Immature natural killer cell (primary cell): ENCODE results near the gene SPATA1. TPM values are rescaled to one million over a fixed set of nuclear protein-coding genes. Genes with fewer than 3 reads are reported as not detected.
"Not testable (repeated sequence)": the region's sequence is repeated elsewhere in the genome, so short reads cannot be mapped to it uniquely, and the experiment has no call there.

Source experiments
- DNase-seq, 3 donors: peaks; one replicate each; pipeline ENCODE4 v3.0.0; 2022; ENCODE audit warnings: mixed read lengths in 1 of 3
- H3K27ac Mint-ChIP-seq, 6 donors: one replicate each; pipeline ENCODE4 v1.8.0; 2020; ENCODE audit warnings: mixed read lengths in 6 of 6, mild to moderate bottlenecking in 5 of 6, inconsistent platforms in 4 of 6, moderate library complexity in 3 of 6
- H3K27me3 Mint-ChIP-seq, 3 donors: one replicate each; pipeline ENCODE4 v1.8.0; 2020 to 2021; ENCODE audit warnings: low read depth in 3 of 3, mild to moderate bottlenecking in 3 of 3, mixed read lengths in 3 of 3, moderate library complexity in 3 of 3, inconsistent platforms in 1 of 3
- H3K36me3 Mint-ChIP-seq, 3 donors: one replicate each; pipeline ENCODE4 v1.8.0; 2020; ENCODE audit warnings: mixed read lengths in 3 of 3, inconsistent platforms in 2 of 3, mild to moderate bottlenecking in 2 of 3
- H3K4me1 Mint-ChIP-seq, 2 donors: one replicate each; pipeline ENCODE4 v1.8.0; 2020; ENCODE audit warnings: inconsistent platforms in 2 of 2, mild to moderate bottlenecking in 2 of 2, mixed read lengths in 2 of 2, moderate library complexity in 1 of 2
- H3K4me3 Mint-ChIP-seq, 5 donors: one replicate each; pipeline ENCODE4 v1.8.0; 2020; ENCODE audit warnings: mild to moderate bottlenecking in 5 of 5, mixed read lengths in 5 of 5, inconsistent platforms in 3 of 5, moderate library complexity in 3 of 5
- H3K9me3 Mint-ChIP-seq, 6 donors: one replicate each; pipeline ENCODE4 v1.8.0; 2020; ENCODE audit warnings: mild to moderate bottlenecking in 6 of 6, mixed read lengths in 6 of 6, inconsistent platforms in 4 of 6, moderate library complexity in 3 of 6
- polyA plus RNA-seq, 3 donors: library from polyadenylated mRNA; unstranded; fragments of 300-500 nt; fragmentation: Illumina TruSeq; gene quantifications; one replicate each; pipeline ENCODE4 v1.2.3, GENCODE V29; 2021

Gene SPATA1
- polyA plus RNA-seq, 3 donors from 2014 or later = 0.21 TPM; not detected in 2

DNA sequence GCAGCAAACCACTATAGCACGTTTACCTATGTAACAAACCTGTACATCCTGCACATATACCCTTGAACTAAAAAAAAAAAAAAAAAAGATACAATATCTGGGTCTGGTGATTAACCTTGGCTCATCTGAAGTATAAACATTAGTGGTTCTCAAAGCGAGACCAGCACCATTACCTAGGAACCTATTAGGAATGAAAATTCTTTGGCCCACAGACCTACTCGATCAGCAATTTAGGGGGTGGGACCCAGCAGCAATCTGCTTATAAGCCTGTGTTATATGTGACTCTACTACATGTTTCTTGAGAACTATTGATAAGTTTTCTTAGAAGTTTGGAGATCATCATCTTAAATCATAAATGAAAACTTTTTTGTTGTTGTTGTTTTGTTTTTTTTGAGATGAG lies 9.7 kb upstream of the SPATA1 start:
- Mint-ChIP-seq H3K27ac (peak overlapping the region in 1 of 6 donors; percentile 28), H3K36me3 (peaks cover 7 to 55% (median 33%) of the 10 kb centered on the region in 3 donors), H3K4me1 (peaks cover 11 to 41% of the 10 kb centered on the region in 2 donors), H3K27me3 (peaks cover 0 to 3% (median 0%) of the 10 kb centered on the region in 3 donors), H3K9me3 (no peaks in the 10 kb centered on the region), H3K4me3 (no peak overlapping the region)
- no peak for DNase-seq

DNA sequence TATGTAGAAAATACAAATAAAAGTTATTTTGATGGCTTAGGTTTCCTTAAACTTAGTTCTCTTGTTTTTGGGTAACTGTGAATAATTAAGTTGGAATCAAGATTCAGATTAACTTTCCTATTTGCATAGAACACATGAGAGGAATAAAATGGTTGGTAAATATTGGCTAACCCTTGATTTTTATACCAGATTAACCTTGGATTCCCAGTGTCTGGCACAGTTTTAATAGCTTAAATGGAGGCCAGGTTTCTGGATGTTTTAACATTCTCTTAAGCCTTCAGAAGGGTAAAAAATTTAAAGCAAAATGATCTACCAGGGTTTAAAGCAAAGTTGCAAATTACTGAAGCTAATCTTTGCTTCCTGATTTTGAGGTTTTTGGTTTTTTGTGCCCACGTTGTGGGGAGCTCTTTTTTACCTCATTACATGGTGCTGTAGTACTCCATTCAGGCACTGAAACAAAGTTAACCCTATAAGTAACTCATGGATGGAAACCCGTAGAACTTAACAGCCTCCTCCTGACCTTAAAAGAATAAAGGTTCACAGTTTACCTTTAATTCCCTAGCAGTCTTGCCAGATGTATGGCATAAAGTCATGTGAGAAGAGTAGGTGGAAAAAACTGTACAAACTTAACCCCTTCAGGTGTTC lies 8.4 kb upstream of the SPATA1 start:
- no peak for DNase-seq
- peaks cover 17 to 46% of the 10 kb centered on the region in 2 donors for H3K4me1 Mint-ChIP-seq
- H3K9me3 Mint-ChIP-seq = no peaks in the 10 kb centered on the region
- no peak overlapping the region for H3K27ac Mint-ChIP-seq
- H3K36me3 Mint-ChIP-seq = peaks cover 3 to 48% (median 30%) of the 10 kb centered on the region in 3 donors
- H3K4me3 Mint-ChIP-seq = no peak overlapping the region
- H3K27me3 Mint-ChIP-seq = peaks cover 0 to 3% (median 0%) of the 10 kb centered on the region in 3 donors

DNA sequence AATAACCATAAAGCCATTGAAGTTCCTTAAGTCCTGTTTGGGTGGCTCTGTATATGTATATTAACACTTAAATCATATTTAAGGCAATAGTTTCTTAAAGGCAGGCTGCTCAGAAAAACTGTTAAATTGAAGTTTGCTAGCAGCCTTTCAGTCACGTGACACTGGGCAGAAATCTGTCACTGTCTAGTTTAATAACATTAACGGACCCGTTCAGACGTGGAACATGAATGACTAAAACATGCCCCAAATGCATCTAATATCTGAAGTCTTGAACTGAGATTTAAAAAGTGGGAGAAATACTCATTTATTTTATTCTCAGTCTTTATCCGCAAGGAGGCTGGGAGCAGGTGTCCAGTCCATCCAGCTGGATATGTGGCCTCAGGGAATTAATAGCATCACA lies 3.3 kb upstream of the SPATA1 start:
- no peak overlapping the region for H3K27ac Mint-ChIP-seq
- H3K9me3 Mint-ChIP-seq = peaks cover 0 to 1% (median 0%) of the 10 kb centered on the region in 6 donors
- H3K27me3 Mint-ChIP-seq = peaks cover 3 to 19% (median 15%) of the 10 kb centered on the region in 3 donors
- DNase-seq = no peak
- H3K4me1 Mint-ChIP-seq = peaks cover 50 to 70% of the 10 kb centered on the region in 2 donors
- peaks cover 0 to 10% (median 5%) of the 10 kb centered on the region in 3 donors for H3K36me3 Mint-ChIP-seq
- H3K4me3 Mint-ChIP-seq = no peak overlapping the region

DNA sequence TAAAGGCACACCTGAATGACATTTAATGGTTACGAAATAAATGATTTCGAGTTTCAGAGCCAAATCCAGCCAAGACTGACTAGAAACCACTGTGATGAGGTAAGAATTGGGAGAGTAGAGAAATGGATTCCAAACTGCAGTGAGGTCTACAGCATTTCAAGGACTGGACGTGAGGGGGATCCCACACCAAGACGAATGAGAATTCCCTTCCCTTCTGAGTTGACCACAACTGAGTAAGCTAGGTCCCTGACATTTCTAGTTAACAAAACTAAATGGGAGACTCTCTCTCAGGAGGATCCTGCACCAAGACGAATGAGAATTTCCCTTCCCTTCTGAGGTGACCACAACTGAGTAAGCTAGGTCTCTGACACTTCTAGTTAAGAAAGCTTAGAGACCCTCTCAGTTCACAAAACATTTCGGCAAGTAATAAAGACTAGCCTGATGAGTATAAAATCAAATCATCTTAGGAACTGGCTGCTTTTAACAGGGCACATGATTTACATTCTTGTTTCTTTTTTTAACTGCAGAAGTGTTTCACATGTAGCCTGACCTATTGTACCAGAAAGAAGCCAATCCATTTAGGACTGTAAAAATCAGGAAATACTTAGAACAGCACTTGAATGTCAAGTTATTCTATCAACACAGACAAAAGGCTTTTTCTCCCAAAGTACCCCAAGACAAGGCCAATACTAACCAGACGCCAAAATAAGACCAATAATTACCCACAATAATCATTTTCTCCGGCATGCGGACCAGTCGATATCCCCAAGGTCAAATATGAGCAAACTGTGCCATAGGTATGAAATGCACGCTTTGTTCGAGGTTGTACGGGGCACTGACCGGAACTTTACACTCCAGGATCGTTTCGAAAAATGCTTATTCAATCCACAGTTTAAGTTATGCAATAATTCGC lies 1.4 kb upstream of the SPATA1 start:
- DNase-seq = peak in 1 of 3 donors; percentile 6
- peaks cover 45 to 69% of the 10 kb centered on the region in 2 donors for H3K4me1 Mint-ChIP-seq
- peak overlapping the region; percentile 90 to 99 (median 96) for H3K27ac Mint-ChIP-seq

DNA sequence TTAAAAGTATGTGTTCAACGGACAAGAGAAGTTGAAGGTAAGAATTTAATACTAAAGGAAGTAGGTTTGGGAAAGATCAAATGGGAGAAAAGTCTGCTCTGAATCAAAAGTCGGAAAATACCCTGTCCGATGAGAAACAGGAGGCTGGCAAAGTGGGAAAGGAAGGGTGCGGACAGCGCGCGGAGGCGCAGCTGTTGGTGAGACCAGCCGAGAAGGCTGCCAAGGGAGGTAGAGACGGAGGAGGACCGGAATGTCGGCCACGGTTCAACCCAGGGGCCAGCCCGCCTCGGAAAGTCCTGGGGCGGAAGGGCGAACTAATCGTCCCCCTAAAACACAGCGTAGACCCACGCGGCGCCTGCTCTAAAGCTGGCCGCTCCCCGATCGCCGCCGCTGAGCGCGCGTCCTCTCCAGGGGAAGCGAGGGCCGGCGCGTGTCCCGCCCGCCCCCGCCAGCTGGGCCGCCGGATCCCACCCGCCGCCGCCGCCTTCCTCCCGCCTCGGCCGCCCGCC lies 639 bp upstream of the SPATA1 start:
- Mint-ChIP-seq H3K36me3 (peaks cover 0 to 6% (median 0%) of the 10 kb centered on the region in 3 donors), H3K4me3 (peak overlapping the region; percentile 95 to 100 (median 99)), H3K9me3 (peaks cover 0 to 3% (median 0%) of the 10 kb centered on the region in 6 donors), H3K4me1 (peaks cover 45 to 63% of the 10 kb centered on the region in 2 donors), H3K27ac (peak overlapping the region; percentile 90 to 99 (median 96)), H3K27me3 (peaks cover 3 to 19% (median 15%) of the 10 kb centered on the region in 3 donors)
- DNase-seq = no peak

More for the DNA sequence above, 1.4 kb upstream of the SPATA1 start:
- H3K27me3 Mint-ChIP-seq = peaks cover 3 to 19% (median 15%) of the 10 kb centered on the region in 3 donors
- peak overlapping the region; percentile 94 to 100 (median 99) for H3K4me3 Mint-ChIP-seq
- peaks cover 0 to 6% (median 0%) of the 10 kb centered on the region in 3 donors for H3K36me3 Mint-ChIP-seq
- peaks cover 0 to 1% (median 0%) of the 10 kb centered on the region in 6 donors for H3K9me3 Mint-ChIP-seq

DNA sequence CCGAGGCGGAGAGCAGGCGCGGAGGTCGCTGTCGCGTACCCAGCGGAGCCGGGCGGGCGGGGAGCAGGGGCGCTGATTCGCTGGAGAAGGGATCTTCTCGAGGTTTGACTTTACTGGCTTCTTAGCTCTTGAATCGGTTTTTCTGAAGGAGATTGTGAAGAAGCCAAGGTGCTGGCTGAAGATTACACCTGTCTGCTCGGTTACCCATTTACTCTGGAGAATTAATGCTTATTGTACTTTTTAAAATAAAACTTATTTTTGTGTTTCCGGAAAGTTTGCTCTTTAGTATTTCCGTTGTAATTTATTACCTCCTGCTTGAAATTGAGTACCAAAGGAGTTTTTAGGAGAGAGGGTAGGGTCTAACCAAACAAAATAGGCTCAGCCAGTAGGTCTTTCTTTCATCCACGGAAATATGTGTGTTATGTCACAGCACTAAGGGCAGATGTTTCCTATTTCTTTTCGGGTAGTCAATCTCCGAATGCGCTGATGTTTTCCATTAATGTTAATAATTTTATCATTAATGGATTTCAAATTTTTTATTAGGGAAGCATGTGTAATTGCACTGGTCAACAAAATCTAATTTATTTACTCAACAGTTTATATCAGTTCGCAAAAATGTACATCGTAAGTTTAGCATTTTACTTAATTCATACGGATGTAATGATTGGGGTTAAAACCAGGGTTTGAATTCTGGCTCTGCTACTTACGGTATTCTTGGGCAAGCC lies 705 bp downstream of the SPATA1 start:
- no peak for DNase-seq
- Mint-ChIP-seq H3K4me1 (peaks cover 37 to 50% of the 10 kb centered on the region in 2 donors), H3K9me3 (peaks cover 0 to 5% (median 0%) of the 10 kb centered on the region in 6 donors), H3K27me3 (peaks cover 3 to 17% (median 15%) of the 10 kb centered on the region in 3 donors), H3K4me3 (peak overlapping the region; percentile 95 to 100 (median 99)), H3K27ac (peak overlapping the region; percentile 90 to 97 (median 95)), H3K36me3 (peaks cover 0 to 3% (median 0%) of the 10 kb centered on the region in 3 donors)

DNA sequence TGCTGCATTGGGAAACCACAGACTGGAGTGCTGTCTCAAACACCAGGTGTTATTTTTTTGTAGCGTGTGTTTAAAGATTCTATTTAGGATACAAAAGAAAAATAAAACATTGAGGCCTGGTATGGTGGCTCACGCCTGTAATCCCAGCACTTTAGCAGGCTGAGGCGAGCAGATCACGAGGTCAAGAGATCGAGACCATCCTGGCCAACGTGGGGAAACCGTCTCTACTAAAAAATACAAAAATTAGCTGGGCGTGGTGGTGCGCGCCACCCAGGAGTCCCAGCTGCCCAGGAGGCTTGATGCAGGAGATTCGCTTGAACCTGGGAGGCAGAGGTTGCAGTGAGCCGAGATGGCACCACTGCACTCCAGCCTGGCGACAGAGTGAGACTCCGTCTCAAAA lies 1.7 kb downstream of the SPATA1 start:
- peak overlapping the region in 1 of 6 donors; percentile 35 for H3K27ac Mint-ChIP-seq
- DNase-seq, H3K9me3 Mint-ChIP-seq, H3K36me3 Mint-ChIP-seq: not testable (repeated sequence)
- peak overlapping the region in 1 of 5 donors; percentile 17 for H3K4me3 Mint-ChIP-seq
- H3K4me1 Mint-ChIP-seq = peaks cover 34 to 48% of the 10 kb centered on the region in 2 donors
- peaks cover 3 to 17% (median 15%) of the 10 kb centered on the region in 3 donors for H3K27me3 Mint-ChIP-seq

DNA sequence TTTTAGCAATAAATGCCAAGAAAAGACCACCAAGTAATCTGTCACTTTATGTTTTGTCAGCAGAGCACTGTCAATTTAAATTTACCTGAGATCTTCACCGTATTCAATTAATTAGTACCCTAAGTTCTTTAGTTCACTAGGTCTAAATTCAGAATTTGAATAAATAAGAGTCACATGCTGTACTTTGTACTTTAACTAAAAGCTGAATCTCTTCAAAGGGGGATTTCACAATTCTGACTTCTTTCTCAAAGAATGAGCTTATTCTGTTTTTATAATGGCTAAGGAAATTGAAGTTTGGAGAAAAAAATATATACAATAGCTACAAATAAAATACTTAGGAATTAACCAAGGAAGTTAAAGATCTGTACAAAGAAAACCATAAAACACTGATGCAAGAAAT lies 2.3 kb downstream of the SPATA1 start:
- DNase-seq = no peak
- Mint-ChIP-seq H3K4me1 (peaks cover 28 to 42% of the 10 kb centered on the region in 2 donors), H3K27me3 (peaks cover 3 to 17% (median 15%) of the 10 kb centered on the region in 3 donors), H3K36me3 (peaks cover 0 to 3% (median 0%) of the 10 kb centered on the region in 3 donors), H3K27ac (peak overlapping the region in 1 of 6 donors; percentile 28), H3K9me3 (peaks cover 0 to 5% (median 0%) of the 10 kb centered on the region in 6 donors), H3K4me3 (peak overlapping the region; percentile 8 to 55 (median 15))

DNA sequence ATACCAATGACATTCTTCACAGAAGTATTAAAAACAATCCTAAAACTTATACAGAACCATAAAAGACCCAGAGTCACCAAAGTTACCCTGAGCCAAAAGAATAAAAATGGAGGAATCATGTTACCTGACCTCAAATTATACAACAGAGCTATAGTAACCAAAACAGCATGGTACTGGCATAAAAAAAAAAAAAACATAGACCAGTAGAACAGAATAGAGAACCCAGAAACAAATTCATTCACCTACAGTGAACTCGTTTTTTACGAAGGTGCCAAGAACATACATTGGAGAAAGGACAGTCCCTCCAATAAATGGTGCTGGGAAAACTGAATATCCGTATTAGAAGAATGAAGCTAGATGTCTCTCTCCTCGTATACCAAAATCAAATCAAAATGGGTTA lies 2.8 kb downstream of the SPATA1 start:
- peaks cover 4 to 17% (median 15%) of the 10 kb centered on the region in 3 donors for H3K27me3 Mint-ChIP-seq
- no peak overlapping the region for H3K4me3 Mint-ChIP-seq
- peaks cover 23 to 37% of the 10 kb centered on the region in 2 donors for H3K4me1 Mint-ChIP-seq
- H3K9me3 Mint-ChIP-seq = peaks cover 0 to 5% (median 0%) of the 10 kb centered on the region in 6 donors
- no peak for DNase-seq
- H3K36me3 Mint-ChIP-seq = peaks cover 0 to 3% (median 0%) of the 10 kb centered on the region in 3 donors
- H3K27ac Mint-ChIP-seq = no peak overlapping the region

DNA sequence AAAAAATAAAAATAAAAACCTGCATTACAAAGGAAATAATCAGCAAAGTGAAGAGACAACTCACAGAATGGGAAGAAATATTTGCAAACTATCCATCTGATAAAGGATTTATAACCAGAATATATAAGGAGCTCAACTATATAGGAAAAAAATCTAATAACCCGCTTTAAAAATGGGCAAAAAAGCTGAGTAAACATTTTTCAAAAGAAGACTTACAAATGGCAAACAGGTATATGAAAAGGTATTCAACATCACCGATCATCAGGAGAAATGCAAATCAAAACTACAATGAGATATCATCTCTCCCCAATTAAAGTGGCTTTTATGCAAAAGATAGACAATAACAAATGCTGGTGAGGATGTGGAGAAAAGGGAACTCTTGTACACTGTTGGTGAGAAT lies 4.0 kb downstream of the SPATA1 start:
- Mint-ChIP-seq H3K27ac (no peak overlapping the region), H3K36me3 (peaks cover 0 to 3% (median 0%) of the 10 kb centered on the region in 3 donors), H3K4me3 (no peak overlapping the region), H3K4me1 (peaks cover 11 to 26% of the 10 kb centered on the region in 2 donors), H3K9me3 (peaks cover 0 to 5% (median 0%) of the 10 kb centered on the region in 6 donors), H3K27me3 (peaks cover 5 to 14% (median 12%) of the 10 kb centered on the region in 3 donors)
- no peak for DNase-seq

DNA sequence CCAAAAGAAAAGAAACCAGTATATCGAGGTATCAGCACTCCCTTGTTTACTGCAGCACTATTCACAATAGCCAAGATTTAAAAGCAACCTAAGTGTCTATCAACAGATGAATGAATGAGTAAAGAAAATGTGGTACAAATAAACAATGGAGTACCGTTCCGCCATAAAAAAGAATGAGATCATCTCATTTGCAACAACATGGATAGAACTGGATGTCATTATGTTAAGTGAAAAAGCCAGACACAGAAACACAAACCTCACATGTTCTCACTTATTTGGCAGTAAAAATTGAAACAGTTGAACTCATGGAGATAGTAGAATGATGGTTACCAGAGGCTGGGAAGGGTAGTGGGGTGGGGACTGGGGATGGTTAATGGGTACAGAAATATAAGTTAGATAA lies 4.5 kb downstream of the SPATA1 start:
- Mint-ChIP-seq H3K4me1 (peaks cover 7 to 21% of the 10 kb centered on the region in 2 donors), H3K9me3 (peaks cover 0 to 5% (median 0%) of the 10 kb centered on the region in 6 donors), H3K36me3 (peaks cover 0 to 3% (median 0%) of the 10 kb centered on the region in 3 donors), H3K4me3 (no peak overlapping the region), H3K27ac (peak overlapping the region in 1 of 6 donors; percentile 30), H3K27me3 (peaks cover 5 to 9% (median 7%) of the 10 kb centered on the region in 3 donors)
- DNase-seq = no peak

DNA sequence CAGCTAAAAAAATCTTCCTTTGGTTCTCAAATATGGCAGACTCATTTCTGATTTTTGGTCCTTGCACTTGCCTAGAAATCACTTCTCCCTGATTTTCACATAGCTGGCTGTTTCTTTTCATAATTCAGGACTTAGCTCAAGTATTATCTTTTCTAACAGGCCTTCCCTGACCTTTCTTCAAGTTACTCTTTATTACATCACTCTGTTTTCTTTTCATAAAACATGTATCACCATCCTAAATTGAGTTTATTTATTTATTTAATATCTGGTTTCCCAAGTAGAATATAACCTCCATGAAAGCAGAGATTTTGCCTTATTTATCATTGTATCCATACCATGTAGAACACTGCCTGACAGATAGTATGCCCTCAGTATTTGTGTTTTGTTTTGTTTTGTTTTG lies 18.4 kb downstream of the SPATA1 start:
- DNase-seq = no peak
- H3K36me3 Mint-ChIP-seq = peaks cover 8 to 21% (median 8%) of the 10 kb centered on the region in 3 donors
- peaks cover 0 to 2% (median 0%) of the 10 kb centered on the region in 3 donors for H3K27me3 Mint-ChIP-seq
- H3K4me3 Mint-ChIP-seq = no peak overlapping the region
- H3K4me1 Mint-ChIP-seq = no peaks in the 10 kb centered on the region
- no peak overlapping the region for H3K27ac Mint-ChIP-seq
- H3K9me3 Mint-ChIP-seq = no peaks in the 10 kb centered on the region

DNA sequence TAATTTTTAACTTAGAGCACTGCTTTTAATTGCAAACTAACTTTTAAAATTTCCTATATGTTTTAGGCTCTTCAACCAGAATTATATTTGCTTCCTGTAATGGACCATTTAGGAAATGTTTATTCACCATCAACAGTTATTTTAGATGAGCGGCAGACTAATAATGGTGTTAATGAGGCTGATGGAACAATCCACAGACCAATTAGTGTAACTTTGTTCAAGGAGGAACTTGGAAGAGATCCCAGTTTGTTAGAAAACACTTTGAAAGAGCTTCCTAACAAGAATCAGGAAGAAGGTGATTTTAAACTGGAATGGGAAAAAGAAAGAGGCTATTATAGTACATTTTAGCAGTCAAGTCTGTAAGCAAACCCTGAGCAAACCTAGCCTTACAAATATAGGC lies 19.6 kb downstream of the SPATA1 start:
- no peak for DNase-seq
- Mint-ChIP-seq H3K4me1 (no peaks in the 10 kb centered on the region), H3K27me3 (peaks cover 0 to 3% (median 0%) of the 10 kb centered on the region in 3 donors), H3K27ac (no peak overlapping the region), H3K9me3 (no peaks in the 10 kb centered on the region), H3K4me3 (no peak overlapping the region), H3K36me3 (peaks cover 8 to 23% (median 8%) of the 10 kb centered on the region in 3 donors)
